Amniotic stem cell (primary cell): ENCODE measurements around the gene KCNQ5.
"Not testable (repeated sequence)": the region's sequence is repeated elsewhere in the genome, so short reads cannot be mapped to it uniquely, and the experiment has no call there.

Source experiments
- DNase-seq: peaks from one replicate; lab custom pipeline; 2025; lab: John Stamatoyannopoulos, UW

Gene KCNQ5

DNA sequence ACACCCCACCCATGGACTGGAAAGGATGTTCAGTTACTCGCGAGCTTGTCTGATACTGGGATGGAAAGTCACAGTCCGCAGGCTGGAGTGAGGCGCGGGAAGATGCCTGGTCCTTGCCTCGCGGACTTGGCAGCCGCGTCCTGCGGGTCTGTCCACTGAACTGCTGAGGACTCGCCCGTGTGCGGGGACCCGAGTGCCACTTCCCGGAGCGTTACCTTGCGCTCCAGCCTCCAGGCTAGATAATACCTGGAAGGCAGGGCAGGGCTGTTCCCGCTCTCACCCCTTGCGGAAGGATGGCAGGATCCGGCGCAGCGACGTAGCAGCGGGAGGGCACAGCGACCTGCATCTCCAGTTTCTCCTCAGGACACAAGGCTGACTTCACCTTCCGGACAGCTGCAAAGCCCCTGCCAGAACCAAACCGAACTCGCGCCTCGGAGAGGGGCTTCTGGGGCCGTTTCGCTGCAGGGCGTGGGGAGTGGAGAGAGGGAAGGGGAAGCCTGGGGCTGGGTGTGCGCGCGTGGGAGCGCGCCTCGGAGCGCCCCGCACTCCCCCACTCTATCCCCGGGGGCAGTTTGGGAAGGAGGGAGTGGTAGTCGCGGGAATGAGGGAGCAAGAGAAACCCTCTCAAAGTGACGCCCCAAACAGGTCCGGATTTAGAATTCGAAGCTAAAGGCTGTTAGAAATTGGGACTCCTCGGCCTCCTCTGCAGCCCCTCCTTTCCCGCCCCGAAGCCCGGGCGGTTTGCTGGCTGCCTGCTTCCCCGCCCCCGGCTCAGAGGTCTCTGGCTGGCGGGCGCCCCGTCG, at the start of gene KCNQ5:
TSS of gene KCNQ5 (plus strand) at position 774 of the 803 bp plus-strand sequence.
- DNase-seq: no peak

DNA sequence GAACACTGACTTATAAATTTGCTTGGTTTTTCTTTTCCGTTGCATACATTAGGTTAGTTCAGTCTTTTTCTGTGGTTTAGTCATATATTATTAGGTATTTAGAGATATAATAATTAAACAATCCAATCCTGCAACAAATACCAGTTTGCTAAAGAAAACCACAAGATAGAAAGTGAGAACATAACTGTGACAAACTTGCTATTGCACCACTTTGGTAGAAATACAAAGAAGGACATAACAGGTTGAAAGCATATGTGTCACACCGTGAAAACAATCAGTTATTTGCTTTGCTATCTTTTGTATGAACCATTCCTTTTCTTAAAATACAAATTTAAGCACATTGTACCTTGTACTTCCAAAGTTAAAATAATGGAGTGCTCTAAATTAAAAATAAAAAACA, 42.0 kb upstream of the KCNQ5 start:
- no peak for DNase-seq

DNA sequence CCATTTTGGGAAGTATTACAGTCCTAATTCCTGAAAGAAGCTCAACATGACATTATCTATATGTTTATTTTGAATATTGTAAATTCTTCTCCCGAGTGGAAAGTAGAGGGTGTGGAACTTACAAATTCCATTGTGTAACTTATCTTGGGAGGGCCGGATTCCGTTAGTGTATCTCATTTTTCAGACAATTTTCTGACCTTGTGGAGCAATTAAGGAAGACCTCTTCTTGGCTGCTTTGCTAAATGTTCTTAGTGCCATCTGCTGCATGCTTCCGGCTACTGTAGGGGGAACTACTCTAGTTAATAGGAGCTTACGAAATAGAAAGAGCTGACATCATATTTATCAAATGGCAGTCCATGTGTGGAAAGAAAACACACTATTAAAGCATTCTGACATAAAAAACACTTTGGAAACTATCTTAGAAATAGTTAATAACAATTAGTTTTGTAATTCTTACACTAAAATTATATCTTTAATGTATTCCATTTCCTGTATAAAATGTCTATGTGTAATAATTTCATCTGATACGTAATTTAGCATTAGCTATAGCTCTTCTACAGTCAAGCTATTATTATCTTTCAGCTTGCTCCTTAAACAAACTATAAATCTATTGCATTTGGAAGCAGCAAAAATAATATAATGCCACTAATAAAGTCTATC, 41.5 kb upstream of the KCNQ5 start:
- peak; percentile 76 for DNase-seq

DNA sequence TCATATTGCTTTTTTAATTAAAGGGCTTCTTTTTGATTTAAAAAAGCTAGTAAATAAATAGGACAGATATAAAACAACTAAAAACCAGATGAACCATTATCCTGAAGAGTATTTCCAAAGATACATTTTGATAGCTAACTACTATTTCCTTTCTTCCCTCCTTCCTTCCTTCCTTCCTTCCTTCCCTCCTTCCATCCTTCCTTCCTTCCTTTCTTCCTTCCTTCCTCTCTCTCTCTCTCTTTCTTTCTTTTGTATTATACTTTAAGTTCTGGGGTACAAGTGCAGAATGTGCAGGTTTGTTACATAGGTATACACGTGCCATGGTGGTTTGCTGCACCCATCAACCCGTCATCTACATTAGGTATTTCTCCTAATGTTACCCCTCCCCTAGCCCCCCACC, 40.9 kb upstream of the KCNQ5 start:
- not testable (repeated sequence) for DNase-seq

DNA sequence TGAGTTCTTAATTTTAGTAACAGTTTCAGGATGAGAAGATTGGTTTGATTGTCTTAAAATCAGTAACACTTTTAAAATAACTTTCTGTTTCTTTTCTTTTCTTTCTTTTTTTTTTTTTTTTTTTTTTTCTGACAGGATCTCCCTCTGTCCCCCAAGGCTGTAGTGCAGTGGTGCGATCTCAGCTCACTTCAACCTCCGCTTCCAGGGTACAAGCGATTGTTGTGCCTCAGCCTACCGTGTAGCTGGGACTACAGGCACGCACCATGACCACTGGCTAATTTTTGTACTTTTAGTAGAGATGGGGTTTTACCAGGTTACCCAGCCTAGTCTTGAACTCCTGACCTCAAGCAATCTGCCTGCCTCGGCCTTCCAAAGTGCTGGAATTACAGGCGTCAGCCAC, 33.7 kb upstream of the KCNQ5 start:
- DNase-seq: no peak

DNA sequence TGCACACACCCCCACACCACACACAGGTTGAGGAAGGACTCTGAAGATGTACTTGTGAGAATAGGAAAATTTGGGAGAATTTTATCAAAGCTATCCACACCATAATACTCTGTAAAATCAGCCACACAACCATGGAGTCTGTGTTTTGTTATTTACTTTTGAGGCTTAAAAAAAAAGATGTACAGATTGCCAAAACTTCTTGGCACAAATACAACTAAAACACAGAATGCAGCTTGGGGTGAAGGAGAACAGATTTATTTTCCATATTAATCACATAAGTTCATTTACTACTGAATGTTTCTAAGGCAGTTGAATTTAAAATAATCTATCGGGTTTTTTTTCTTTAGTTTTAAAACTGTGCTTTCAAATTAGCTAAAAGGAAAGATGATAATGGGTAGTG, 32.8 kb upstream of the KCNQ5 start:
- DNase-seq: no peak

DNA sequence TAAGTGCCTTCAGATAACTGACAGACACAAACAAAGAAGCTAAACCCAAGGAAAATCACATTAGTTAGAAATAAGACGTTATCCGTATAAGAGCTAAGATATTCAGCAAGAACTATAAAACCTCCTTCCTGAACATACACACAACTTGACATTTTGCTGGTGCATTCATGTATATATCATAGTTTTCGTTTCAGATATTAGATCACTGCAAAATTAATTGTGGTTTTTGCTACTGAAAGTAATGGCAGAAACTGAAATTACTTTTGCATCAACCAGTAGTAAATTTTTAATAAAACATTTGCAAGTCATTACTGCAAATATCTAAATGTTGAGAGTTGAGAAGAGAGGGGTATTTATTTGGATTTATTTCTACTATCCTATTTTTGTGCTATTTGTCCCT, 26.1 kb upstream of the KCNQ5 start:
- DNase-seq: no peak

DNA sequence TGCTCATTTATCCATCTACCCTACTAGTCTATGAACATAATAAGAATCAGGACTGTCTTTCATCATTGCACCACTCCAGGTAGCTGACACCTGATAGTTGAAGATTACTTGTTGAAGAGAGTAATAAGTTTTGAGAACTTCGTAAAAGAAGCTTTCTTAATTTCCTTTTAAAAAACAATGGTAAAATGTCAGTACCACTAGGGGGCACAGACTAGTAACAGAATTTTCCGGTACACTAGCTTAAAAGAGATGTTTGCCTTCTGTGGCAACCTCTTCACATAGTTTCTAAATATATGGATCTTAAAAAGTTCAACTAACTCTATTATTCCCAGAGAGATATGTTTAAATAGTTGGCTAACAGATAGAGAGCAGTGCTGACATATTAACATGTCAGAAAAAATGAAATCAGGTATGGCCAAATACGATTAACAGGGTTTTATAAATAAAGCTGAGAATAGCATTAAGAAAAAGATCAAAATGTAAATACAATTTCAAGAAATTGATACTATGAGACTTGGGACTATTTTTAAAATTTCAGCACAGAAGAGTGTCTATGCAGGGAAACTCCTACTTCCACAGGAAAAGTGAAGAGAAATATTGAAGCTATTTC, 5.4 kb upstream of the KCNQ5 start:
- DNase-seq: no peak

DNA sequence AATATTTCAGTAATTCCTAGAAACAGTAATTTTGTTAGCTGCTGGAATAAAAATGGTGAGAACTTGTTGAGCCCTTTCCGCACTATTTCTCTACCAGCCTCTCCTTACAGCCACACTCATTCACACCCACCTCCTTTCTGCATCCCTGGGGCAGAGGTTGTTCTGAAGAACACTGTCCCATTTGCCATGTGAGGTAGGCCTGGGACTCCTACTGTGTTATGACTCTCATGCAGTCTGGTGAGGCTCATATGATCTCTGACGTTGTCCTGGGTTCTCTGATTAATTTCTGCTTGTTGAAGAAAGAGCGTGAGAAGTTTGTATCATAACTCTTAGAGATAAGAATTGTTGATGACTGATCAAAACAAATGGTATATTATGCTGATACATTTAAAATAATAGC, 4.1 kb upstream of the KCNQ5 start:
- DNase-seq: no peak

DNA sequence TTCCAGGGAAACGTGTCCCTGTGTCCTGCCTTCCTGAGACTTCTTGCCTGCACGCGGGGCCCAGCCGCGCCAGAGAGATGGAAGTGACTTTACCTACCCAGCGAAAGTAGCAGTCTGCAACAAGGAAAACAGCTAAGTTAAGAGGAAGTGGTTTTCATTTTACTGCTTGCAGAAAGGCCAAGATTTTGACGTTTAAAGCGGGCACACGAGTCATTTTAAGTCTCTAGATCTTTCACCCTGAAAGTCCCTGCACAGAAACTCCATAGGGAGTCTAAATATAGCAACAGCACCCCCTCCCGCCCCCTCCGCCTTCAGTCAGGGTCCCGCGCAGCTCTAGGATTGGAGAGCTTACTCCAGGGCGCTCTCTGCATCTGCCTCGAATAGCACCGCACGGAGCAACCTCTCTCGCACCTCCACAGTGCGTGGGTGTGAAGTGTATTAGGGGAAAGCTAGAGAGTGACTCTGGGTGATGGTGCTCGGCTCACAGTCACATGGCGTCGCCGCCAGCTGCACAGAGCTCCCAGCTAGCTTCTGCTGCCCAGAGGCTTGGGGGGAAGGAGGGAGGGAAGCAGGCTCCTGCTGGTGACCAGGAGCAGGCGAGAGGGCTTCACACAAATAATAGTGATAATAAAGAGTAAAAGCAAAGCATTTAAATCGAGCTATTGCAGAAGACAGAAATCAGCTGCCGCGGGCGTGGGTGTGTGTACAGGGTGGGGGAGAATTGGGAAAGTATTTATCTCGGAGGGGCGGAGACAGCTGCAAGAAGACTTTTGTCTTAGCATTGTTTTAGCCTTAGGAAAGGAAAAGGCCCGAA, 1.8 kb upstream of the KCNQ5 start:
- no peak for DNase-seq

DNA sequence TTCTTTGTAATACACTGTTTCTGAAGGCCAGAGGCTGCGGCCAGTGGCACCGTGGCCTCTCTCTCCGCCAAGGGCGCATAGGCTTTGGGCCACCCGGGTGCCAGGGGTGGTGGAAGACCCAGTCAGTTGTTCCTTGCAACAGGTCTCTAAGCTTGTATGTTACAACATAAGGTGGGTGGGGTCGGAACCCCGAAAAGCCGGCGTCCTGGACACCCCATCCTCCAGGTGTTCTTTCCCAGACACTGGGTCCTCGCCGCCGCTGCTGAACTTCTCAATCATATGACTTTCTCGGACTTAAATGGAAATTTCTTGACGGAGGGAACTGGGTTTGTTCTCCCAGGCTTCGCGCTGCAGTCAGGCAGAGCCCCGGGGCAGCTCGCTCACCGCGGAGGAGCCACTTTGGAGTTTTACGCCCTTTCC, 983 bp upstream of the KCNQ5 start:
- no peak for DNase-seq

DNA sequence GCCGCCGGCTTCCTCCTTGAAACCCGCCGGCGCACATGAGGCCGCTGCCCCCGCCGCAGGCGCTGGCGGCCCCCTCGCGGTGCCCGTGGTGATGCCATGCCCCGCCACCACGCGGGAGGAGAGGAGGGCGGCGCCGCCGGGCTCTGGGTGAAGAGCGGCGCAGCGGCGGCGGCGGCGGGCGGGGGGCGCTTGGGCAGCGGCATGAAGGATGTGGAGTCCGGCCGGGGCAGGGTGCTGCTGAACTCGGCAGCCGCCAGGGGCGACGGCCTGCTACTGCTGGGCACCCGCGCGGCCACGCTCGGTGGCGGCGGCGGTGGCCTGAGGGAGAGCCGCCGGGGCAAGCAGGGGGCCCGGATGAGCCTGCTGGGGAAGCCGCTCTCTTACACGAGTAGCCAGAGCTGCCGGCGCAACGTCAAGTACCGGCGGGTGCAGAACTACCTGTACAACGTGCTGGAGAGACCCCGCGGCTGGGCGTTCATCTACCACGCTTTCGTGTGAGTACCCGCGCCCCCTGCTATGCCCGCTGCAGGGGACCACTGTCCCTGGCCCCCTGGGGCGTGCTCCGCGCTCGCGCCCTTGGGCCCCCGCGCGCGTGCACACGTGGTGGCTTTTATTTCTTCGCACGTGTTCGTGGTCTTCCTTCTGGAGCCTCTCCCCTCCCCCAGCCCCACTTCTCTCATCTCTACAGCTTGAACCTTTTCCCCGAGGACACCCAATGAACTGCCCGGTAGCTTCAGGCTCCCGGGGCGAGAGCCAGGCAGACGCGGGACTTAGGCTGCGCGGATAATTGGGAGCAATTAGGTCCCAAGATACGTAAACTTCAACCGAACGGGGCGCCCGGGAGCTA, 453 bp downstream of the KCNQ5 start:
- DNase-seq: peak; percentile 48

DNA sequence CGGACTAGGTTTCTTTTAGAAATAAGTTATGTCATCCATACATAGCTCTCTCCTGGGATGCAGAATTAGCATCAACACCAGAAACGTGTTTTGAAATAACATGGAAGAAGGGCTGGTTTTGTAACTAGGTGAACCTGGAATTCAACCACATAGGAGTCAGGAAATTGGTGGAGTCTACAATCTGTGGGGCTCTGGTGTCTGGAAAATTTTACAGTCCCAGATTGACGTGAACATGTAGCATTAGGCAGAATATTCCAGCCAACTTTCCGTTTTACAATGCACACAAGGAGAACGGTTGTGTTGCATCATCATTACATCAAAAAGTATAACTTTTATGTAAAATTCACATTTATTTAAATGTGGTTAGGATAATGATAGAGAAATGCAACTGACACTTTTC, 1.9 kb downstream of the KCNQ5 start:
- no peak for DNase-seq

DNA sequence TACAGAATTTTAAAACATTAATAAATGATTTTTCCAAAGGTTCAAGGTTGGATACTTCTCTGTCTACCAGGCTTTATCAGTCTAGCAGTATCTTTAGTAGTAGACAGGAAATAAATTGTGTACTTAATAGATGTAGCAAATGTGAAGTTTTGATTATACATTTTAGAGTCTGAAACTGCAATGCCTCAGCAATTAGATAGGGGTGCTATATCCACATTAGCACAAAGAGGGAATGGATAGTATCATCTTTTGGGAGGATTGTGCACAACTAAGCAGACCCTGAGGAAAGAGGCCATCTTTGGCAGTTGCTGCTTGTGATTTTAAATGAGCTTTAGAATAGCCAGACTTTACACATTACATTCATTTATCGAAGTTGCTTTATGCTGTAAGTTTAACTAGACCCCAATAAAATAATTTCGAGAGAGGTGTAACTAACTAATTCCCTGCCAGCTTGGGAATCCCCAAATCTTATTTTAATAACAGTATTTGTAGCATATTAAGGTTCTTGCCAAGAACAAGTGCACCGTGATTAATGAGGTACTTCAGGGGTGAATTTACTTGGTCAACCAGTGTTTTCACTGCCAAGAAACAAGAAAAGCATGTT, 2.8 kb downstream of the KCNQ5 start:
- no peak for DNase-seq

DNA sequence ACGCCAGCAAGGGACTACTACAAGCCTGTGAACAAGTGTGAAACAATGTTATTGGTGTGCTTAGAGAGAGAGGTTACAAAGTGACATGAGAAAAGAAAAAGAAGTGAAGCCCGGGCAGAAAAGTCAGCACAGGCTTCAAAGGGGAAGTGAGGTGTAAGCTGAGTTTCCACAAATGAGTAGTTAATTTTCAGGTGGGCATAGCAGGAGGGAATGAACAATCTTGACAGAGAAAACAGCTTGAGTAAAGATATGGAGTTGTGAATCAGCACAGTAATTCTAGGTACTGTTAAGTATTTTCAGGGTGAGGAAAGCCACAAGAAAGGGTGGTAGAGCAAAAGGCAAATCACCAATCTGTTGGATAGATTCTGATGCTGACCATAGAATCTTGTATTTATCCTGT, 4.3 kb downstream of the KCNQ5 start:
- DNase-seq: no peak

DNA sequence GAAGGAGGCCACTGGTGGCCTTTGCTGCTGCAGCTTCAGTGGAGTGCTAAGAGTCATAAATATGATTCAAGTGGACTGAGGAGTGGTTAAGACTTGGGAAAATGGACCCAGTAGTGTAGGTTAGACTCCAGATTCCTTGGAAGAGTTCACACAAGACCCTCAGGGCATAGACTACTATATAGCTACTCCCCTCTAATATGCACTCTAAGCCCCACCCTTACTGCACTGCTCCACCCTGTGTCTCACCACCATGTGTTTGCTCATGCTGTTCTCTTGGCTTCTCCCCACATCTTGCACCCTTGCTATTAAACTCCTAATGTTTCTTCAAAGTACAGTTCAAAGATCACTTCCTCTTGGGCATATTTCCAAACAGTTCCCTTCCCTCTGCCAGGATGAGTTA, 5.7 kb downstream of the KCNQ5 start:
- no peak for DNase-seq

DNA sequence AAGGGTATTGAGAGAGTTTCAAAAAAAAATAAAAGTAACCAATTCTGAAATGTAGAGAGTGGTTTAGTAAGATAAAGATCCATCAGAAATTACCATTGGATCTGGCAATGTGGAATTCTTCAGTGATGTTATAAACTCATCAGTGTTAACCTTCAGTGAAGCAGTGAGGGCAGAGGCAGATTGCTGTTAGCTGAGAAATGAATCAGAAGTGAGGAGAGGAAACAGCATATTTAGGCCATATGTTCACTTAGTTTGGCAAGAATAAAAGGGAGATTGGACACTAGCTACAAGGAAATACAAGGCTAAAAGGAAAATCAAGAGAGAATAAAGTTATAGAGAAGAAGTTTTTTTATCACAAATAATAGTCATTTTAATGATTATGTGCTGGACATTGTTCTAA, 9.6 kb downstream of the KCNQ5 start:
- no peak for DNase-seq

DNA sequence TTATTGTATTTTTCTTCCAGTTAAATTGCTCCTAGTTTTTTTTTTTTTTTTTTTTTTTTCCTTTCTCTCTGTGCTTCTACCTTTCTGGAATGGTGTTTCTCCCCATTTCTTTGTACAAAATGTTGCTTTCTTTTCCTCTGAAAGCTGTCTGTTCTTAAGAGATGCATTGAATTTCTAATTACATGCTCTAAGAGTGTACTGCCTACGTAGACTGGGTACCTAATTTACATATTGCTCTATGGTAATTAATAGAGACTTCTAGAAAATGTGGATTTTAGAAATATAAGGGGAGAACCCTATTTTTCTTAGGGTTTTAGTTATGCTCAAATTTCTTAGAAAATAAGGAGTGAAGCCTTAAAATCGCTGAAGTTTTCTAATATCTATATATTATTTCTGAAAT, 13.8 kb downstream of the KCNQ5 start:
- DNase-seq: no peak

DNA sequence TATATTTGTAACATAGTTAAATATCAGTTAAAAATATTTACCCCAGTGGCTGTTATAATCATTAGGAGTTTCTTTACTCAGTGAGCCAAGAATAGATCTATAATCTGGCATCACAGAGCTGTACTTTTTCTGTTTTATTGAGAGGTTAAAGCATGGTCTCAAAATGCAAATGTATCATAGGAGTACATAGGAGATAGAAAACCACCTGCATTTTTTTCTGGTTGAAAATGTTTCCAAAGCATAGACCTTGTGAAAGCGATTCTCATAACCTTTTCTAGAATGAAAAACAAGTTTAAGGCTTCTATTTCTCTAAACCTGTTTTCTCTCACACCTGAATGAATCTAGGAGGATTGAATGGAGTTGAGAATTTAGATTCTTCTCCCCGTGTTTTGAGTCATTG, 14.4 kb downstream of the KCNQ5 start:
- DNase-seq: no peak

DNA sequence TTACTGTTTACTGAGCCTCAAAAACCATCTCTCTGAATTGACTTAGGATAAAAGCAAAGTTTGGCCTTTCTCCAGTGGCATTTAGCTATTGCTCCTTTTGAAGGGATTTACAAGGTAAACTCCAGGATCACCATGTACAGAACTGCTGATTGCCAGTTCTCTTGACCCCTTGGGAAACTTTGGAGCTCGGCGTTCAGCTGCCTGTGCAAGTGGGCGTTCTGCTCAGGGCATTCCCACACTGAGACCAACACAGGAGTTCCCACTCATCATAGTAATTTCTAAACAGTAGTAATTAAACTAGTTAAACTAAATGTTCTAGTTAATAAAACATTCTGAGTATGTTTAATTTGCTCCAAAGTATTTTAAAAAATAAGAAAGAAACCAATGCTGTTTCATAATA, 14.9 kb downstream of the KCNQ5 start:
- DNase-seq: no peak
